IPS-18c (cell line): Measurements from ENCODE around the gene SLAMF7.
"Not testable (repeated sequence)": the region's sequence is repeated elsewhere in the genome, so short reads cannot be mapped to it uniquely, and the experiment has no call there.

Experiments used
- H3K4me3 ChIP-seq: 2 replicates; pipeline ENCODE4 v1.7.0; 2013; ENCODE audit warnings: low read depth, mild to moderate bottlenecking, low read length, moderate library complexity; ENCODE audit not compliant: insufficient read depth
- H3K9me3 ChIP-seq: one replicate; pipeline ENCODE4 v1.6.1; 2013; ENCODE audit warnings: mild to moderate bottlenecking, low read length, moderate library complexity; ENCODE audit not compliant: control insufficient read depth, insufficient read depth

Gene SLAMF7, protein sequence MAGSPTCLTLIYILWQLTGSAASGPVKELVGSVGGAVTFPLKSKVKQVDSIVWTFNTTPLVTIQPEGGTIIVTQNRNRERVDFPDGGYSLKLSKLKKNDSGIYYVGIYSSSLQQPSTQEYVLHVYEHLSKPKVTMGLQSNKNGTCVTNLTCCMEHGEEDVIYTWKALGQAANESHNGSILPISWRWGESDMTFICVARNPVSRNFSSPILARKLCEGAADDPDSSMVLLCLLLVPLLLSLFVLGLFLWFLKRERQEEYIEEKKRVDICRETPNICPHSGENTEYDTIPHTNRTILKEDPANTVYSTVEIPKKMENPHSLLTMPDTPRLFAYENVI

DNA sequence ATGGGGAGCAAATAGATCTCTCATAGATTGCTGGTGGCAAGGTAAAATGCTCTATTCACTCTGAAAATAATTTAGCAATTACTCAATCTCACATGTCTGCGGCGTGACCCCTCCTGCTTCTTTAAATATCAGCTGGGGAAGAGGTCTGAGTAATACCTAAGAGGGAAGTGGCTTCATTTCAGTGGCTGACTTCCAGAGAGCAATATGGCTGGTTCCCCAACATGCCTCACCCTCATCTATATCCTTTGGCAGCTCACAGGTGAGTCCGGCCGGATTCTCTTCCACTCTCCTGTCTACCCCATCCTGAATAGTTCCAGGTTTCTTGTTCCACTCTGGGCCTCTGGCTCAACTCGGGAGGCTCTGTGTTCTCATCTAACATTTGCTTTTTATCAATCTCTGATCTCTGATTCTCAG lies at the start of gene SLAMF7:
TSS of gene SLAMF7 (plus strand) at position 150 of the 414 bp plus-strand sequence. CDS start at position 205, 55 bp downstream.
- Histone ChIP-seq H3K4me3 (no peak within 1 kb of the TSS), H3K9me3 (peaks cover 2% of the 10 kb centered on the region)

DNA sequence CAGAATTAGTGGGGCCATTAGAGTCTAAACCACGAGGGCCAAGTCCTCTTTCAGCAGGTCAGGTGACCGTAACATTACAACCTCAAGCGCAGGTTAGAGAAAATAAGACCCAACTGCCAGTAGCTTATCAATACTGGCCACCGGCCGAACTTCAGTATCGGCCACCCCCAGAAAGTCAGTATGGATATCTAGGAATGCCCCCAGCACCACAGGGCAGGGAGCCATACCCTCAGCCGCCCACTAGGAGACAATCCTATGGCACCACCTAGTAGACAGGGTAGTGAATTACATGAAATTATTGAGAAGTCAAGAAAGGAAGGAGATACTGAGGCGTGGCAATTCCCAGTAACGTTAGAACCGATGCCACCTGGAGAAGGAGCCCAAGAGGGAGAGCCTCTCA lies 46.7 kb upstream of the SLAMF7 start:
- not testable (repeated sequence) for H3K9me3 ChIP-seq

DNA sequence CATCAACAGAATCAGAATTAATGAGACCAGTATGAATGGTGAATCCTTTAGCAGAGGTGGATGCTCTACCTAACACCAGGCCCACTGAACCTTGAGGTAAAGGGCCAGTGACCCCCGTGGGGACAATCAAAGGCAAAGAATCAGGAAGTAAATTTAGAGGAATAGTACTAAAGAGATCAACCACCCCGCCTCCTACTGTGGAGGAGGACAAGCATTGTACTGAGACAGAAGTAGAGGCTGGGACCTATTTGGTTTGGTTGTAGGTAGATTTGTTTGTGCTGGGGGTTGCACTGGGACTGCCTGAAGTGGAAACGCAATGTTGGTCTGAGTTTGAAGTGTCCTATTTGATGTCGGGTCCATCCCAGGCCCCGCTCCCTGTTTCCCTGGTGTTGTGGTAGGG lies 36.9 kb upstream of the SLAMF7 start:
- Histone ChIP-seq H3K9me3 (no peaks in the 10 kb centered on the region), H3K4me3 (no peak overlapping the region)

More for the DNA sequence above, 46.7 kb upstream of the SLAMF7 start:
- H3K4me3 ChIP-seq = not testable (repeated sequence)

DNA sequence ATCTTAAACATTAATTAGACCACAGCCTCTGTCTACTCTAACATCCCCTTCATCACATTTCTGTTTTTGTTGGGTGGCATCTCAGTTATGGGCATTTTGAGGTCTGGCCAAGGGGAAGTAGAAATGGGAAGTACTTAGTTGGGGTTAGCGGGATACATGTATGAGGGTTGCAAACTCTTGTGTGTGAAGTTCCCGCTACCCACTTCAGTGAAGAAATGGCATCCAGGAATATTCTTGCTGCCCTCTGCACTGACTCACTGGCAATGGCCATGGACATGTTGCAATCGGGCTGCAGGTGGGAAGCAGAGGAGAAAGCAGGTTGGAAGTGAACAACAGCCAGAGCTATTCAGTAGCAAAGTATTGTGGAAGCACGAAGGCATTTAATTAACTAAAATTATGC lies 34.8 kb upstream of the SLAMF7 start:
- H3K9me3 ChIP-seq = no peaks in the 10 kb centered on the region
- H3K4me3 ChIP-seq = no peak overlapping the region

DNA sequence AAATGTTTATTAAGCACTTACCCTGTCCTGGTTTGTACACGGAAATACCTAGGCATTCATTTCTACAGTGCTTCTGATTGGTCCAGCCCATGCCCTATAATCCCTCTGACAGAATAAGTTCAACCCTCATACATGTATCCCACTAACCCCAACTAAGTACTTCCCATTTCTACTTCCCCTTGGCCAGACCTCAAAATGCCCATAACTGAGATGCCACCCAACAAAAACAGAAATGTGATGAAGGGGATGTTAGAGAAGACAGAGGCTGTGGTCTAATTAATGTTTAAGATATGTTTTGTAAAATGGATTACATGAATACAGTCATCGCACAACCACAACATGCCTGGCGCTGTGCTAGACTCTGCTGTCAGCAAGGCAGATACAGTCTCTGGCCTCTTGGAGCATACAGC lies 33.8 kb upstream of the SLAMF7 start:
- H3K9me3 ChIP-seq, H3K4me3 ChIP-seq: not testable (repeated sequence)

DNA sequence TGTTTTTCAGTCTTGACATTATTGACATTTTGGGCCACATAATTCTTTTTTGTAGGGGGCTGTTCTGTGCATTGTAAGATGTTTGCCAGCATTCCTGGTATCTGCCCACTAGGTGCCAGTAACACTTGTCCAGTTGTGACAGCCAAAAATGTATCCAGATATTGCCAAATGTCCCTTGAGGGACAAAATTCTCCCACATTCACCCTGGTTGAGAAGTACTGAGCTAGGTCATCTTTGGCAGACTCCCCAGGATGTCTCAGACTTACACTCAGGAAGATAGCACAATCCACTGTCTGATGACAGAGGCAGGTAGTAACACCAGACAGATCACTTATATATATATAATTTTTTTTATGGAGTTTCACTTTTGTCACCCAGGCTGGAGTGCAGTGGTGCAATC lies 33.3 kb upstream of the SLAMF7 start:
- Histone ChIP-seq H3K9me3 (no peaks in the 10 kb centered on the region), H3K4me3 (no peak overlapping the region)

DNA sequence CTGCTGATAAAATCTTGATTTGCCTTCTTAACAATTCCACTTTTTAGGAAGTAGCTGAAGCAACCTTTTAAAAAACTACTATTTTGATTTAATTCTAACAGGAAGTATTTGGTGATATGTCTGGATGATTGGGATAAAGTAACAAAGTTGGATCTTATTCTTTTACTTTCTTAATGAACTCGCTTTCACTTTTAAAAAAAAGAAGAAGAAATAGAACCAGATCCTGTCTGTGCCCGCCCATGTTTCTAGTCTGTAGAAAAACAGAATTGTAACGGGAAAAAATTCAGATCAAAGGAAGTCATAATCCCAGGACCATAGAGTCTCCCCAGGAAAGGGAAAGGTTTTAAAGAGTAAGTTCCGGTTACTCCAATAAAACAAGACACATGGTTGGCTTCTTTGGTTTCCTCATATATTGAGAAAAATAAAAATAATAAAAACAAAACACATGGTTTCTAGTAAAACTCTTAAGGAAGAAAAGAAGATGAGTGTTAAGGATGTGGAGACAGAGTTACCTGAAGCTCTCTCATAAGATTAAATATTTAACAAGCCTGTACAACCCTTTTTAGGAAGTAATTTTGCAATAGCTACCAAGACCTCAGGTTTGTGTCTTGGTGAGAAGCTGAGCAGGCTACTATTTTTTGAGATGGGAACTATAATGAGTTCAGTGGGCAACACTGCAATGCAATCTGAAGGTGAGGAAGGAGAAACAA lies 32.4 kb upstream of the SLAMF7 start:
- Histone ChIP-seq H3K9me3 (no peaks in the 10 kb centered on the region), H3K4me3 (no peak overlapping the region)

DNA sequence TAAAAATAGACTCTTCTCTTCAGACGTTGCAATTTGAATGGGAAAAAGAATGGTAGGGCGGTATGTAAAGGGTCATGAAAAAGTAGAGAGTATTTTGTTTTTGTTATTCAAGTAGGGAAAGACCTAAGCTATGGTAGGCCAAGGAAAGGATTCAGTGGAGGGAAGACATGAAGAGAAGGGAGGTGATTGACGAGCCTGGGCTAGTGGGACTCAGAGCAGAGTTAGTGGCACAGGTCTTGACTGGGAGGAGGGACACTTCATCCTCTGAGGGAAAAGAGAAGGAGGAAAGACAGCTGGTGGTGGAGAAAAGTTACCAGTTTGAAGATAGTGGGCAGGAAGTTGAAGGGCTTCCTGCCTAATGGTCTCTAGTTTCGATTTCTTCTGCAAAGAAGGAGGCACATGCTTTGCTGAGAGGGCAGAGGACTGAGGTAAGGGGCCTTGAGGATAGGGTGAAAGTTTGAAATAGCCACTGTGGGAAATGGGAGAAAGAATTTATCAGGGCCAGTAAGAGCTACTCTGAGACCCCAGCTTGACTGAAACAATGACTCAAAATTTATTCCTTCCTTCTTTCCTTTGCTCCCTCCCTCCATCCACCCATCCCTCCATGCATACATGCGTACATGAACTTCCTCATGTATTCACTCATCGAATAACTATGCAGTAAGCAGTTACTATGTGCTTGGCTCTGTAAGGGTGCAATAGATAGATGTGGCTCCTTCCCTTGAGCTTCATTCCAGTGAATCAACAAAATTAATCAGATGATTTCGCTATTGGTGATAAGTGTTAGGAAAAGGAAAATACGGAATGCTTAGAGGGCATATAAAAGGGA lies 31.6 kb upstream of the SLAMF7 start:
- Histone ChIP-seq H3K9me3 (no peaks in the 10 kb centered on the region), H3K4me3 (no peak overlapping the region)

DNA sequence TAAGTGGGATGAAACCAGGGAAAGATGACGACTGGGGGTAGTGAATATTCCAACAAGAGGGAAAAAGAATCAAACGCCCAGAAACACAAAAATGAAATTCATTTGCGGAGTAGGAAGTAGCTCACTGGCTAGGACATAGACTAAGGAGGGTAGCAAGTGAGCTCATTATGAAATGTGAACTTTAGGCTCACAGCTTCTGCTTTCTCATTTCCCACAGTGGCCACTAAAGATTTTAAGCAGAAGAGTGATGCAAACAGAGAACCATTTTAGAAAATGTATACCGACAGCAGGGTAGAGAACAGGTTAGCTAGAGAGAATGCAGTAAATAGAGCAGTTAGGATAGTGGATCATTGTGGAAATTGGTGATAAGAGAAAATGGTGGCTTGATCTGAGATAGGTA lies 30.9 kb upstream of the SLAMF7 start:
- H3K4me3 ChIP-seq = no peak overlapping the region
- peaks cover 2% of the 10 kb centered on the region for H3K9me3 ChIP-seq

DNA sequence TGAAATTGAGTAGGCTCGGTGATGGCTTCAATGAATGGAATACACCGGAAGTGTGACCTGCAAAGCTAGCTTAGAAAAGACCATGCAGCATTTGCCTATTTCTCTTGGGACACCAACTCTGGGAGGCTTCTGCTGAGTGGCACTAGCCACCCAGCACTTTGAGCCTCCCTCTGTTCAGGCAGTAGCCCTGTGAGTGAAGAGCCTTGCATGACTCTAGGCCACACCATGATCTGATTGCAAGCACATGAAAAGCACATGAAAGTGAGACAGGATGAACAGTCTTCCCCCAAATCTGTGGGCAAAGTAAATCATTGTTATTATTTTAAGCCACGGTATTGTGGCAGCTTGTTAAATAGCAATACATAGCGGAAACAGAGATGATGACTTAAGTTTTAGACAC lies 30.2 kb upstream of the SLAMF7 start:
- Histone ChIP-seq H3K4me3 (no peak overlapping the region), H3K9me3 (peaks cover 2% of the 10 kb centered on the region)

DNA sequence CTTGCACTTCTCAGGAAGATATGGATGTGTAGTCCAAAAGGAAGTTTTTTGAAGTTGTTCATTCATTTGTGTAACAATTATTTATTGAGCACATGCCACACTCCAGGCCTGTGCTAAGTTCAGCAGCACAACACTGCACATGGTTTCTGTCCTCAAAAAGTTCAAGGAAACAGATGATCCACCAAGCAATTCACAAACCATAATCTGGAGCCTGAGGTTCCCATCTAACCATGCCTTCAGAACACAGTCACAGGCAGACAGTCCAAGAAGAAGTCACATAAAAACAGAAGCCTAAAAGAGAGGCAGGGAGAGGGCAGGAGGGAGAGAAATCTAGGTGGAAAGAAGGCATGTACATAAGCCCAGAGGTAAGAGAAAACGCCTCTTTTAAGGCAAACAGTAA lies 29.3 kb upstream of the SLAMF7 start:
- peaks cover 2% of the 10 kb centered on the region for H3K9me3 ChIP-seq
- H3K4me3 ChIP-seq = no peak overlapping the region

DNA sequence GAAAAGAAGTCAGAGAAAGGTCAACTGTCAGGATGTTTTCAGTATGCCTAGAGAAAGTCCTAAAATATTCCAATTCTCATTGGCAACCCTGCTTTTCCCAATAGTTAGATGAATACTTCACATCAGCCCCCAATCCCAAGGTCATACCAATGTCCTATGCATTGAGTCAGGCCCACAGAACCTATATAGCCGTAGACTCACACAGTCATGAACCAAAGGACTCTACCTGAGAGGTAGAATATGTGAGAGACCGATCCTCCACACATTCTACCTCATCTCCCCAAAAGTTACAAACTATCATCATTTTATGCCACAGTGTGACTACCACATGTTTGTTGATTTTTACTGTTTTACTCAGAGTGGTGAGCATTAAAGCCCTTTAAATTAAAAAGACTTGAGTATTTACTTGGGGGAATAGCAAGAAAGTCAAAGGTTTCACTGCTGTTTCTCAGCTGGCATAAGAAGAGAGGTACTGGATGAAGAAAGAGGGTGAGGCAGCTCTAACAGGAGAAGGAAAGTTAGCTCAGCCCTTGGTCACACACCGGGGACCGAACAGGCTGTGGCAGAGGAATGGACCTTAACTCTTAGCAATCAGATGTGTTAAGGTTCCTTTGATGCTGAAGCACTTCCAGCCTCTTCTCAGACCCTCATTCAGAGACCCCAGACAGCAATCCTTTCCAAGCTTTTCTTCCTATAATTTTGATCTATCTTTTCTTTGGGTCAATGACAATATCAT lies 28.4 kb upstream of the SLAMF7 start:
- Histone ChIP-seq H3K9me3 (peaks cover 2% of the 10 kb centered on the region), H3K4me3 (no peak overlapping the region)

DNA sequence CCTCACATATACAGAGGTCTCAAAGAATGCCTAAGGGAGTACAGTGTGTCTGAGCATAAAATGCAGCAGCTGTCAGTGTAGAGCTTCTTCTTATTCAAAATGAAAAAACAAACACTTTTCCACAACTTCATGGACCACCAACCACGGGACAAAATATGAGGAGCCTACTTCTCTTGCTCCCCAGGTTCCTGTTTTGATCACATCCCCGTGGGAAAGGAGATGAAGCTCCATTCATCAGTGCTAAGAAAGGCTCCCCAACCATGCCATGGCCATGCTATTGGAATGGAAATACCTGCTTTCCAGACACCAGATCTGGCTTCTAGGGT lies 27.8 kb upstream of the SLAMF7 start:
- Histone ChIP-seq H3K9me3 (peaks cover 2% of the 10 kb centered on the region), H3K4me3 (no peak overlapping the region)

DNA sequence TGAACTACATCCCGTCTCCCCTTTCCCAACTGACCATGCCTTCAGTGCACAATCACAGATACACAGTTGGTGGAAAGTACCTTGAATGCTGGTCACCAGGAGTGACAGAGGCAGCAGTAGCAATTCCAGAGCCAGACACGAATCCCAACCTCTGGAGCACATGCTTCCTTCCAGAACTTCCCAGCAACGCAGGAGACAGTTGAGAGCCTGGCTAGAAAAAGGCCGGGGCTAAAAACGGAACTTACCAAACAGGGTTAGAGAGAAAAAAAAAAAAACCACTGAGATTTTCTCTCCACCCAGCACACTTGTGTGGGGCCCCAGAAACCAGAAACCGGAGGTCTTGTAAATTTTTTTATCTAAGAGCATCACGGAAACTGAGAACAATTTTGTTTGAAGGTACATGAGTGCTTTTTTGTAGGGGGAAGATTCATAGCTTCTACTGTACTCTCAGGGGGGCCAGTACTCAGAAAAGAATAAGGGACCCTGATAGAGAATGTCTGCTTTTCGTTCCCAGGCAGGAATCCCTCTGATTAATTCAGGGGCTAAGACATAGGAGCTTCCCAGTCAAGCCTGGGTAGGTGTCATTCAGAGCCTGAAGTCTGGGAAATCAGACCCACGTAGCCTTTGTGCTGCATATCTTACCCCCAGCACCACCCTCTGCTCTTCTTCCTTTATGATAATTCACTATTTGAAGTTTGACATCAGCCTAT lies 27.3 kb upstream of the SLAMF7 start, which contains the start of gene CD48:
TSS of gene CD48 (minus strand) at position 221 of the 710 bp plus-strand sequence. CDS start at position 162, 59 bp downstream.
- no peak within 1 kb of the TSS for H3K4me3 ChIP-seq
- H3K9me3 ChIP-seq = peaks cover 2% of the 10 kb centered on the region

DNA sequence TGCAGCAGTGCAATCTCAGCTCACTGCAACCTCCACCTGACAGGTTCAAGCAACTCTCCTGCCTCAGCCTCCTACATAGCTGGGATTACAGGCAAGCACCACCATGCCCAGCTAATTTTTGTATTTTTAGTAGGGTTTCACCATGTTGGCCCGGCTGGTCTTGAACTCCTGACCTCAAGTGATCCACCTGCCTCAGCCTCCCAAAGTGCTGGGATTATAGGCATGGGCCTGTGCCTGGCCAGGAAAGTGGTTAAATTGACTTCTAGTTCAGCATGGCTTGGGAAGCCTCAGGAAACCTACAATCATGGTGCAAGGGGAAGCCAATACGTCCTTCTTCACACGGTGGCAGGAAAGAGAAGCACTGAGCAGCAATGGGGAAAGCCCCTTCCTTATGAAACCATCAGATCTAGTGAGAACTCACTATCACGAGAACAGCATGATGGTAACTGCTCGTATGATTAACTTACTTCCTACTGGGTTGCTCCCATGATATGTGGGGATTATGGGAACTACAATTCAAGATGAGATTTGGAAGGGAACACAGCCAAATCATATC lies 26.4 kb upstream of the SLAMF7 start:
- H3K9me3 ChIP-seq, H3K4me3 ChIP-seq: not testable (repeated sequence)

DNA sequence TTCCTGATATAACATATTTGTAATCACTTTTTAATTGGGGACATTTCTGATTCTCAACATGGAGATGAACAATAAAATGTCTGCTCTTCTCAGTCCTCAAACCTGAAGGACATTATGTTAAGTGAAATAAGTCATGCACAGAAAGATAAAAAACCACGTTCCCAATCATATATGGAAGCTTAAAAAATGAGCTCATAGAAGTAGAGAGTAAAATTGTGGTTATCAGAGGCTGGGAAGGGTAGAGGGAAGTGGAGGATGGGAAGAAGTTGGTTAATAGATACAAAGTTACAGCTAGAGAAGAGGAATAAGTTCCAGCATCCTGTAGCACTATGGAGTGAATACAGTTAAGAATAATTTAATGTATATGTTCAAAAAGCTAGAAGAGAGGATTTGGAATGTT lies 25.9 kb upstream of the SLAMF7 start:
- peaks cover 2% of the 10 kb centered on the region for H3K9me3 ChIP-seq
- no peak overlapping the region for H3K4me3 ChIP-seq
